Jurkat, Clone E6-1 (cell line): ENCODE data around the gene RANGRF.

Source experiments
- DNase-seq: peaks from one replicate; pipeline ENCODE4 v3.0.0-alpha.2; 2011; ENCODE audit warnings: low read depth, low spot score
- H3K4me3 ChIP-seq: 2 replicates; pipeline ENCODE4 v1.5.1; 2011; ENCODE audit warnings: mild to moderate bottlenecking, low read length, control low read depth, moderate library complexity

The RANGRF gene

DNA sequence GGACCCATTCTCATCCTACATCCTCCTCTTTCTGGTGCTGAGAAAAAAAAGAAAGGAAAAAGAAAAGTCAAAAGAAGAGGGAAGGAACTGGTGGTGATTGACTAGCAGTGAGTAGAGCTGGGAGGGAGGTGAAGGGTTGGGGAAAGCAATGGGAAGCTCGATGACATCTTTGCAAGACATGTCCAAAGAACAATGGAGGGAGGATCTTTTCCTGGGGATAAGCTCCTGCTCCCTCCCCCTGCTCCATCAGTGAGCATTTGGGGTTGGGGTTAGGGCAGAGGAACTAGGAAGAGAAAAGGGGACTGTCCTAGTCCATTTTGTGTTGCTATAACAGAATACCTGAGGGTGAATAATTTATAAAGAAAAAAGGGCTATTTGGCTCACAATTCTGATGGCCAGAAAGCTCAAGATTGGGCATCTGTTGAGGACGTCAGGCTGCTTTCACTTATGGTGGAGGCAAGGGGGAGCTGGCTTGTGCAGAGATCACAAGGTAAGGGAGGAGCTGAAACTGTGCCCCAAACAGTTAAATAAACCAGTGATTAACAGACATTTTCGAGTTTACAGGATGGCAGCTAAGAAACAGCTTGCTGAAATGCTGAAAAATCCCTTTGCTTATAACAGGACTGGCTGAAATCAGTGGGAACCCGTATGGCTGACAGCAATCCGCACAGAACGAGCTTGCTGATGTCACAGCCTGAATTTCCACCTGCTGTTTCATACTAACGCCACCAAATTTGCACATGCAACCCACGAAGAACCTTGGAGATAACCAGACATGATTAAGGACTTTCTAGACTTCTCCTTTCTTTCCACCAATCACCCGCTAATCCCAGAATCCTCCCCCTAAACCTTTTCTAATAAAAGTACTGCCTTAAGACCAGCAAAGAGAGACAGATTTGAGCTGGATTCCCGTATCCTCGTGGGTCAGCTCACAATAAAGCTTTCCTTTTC is 49.6 kb downstream of the RANGRF start:
- DNase-seq: no peak
- no peak overlapping the region for H3K4me3 ChIP-seq

- H3K4me3 ChIP-seq: no peak overlapping the region
- no peak for DNase-seq
Observed at GRCh38 chr17:8338753-8339140, 50.3 kb downstream of the RANGRF start.

DNA sequence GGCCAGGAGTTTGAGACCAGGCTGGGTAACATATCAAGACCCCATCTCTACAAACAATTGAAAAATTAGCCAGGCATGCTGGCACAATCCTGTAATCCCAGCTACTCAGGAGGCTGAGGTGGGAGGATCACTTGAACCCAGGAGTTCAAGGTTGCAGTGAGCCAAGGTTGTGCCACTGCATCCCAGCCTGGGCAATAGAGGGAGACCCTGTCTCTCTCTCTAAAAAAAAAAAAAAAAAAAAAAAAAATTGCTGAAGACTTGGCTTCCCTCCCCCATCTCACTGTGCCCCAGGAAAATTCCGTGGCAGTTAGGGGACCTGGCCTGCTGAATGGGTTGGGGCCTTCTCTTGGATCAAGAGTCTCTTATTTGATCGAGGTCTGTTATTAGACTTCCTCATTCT is 51.1 kb downstream of the RANGRF start, which contains the start of gene ODF4:
Gene ODF4 (plus strand): TSS at position 301 of the 400 bp plus-strand sequence. CDS start 212 bp downstream, outside the sequence.
- no peak within 1 kb of the TSS for H3K4me3 ChIP-seq
- no peak for DNase-seq
